PFSK-1 (cell line): ENCODE data around the gene SH3RF1.

Experiments used
- FOXP2 ChIP-seq: optimal IDR thresholded peaks from 2 replicates; pipeline ENCODE3; 2011; ENCODE audit warnings: borderline replicate concordance, control low read depth, inconsistent platforms; ENCODE audit not compliant: insufficient read depth; ENCODE audit errors: extremely low read length, extremely low read depth
- POLR2AphosphoS5 ChIP-seq: IDR thresholded peaks from 2 replicates; pipeline ENCODE4 v1.6.1; 2012; ENCODE audit warnings: low read depth, mild to moderate bottlenecking, control low read depth, low read length, moderate library complexity

DNA sequence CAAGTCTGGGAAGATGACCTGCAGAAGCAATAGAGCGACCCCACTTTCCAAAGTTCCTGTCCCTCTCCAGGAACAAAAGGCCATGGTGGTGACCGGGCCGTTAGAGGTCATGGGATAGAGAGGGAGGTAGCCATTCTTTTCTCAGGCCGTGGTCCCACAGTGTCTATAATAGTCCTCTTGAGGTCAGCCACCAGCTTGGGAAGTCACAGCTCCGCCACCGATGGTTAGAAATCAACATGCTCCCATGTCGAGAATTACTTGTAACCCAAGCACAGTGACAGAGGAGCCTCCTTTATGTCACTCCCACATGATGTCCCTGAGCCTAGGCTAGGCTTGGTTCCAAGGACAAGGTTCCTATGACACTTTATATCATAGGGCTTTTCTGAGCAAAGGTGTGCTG, 212.4 kb downstream of the SH3RF1 start:
- no peak for TF ChIP-seq POLR2AphosphoS5
- no peak for TF ChIP-seq FOXP2
